ENCODE measurements around the gene GTPBP3.

The GTPBP3 gene

GRCh38 chr19:17309198-17309964, 28.0 kb upstream of the GTPBP3 start, which contains the start of gene DDA1:
TSS of gene DDA1 (plus strand) at chr19:17309563. CDS start at chr19:17309655, 92 bp downstream.
- peak; percentile 98 for FAIRE-seq

GRCh38 chr19:17309965-17310461, 27.3 kb upstream of the GTPBP3 start:
- FAIRE-seq = no peak

GRCh38 chr19:17311455-17312188, 25.7 kb upstream of the GTPBP3 start:
- no peak for FAIRE-seq

- no peak for FAIRE-seq
These were observed 24.9 kb upstream of the GTPBP3 start for GRCh38 chr19:17312189-17313113.

- FAIRE-seq = no peak
These were observed 23.3 kb upstream of the GTPBP3 start for GRCh38 chr19:17314007-17314593.

GRCh38 chr19:17318966-17319365, 18.4 kb upstream of the GTPBP3 start:
- FAIRE-seq = no peak

- no peak for FAIRE-seq
These were observed 17.7 kb upstream of the GTPBP3 start for GRCh38 chr19:17319473-17320238.

- FAIRE-seq = no peak
These were observed 16.9 kb upstream of the GTPBP3 start for GRCh38 chr19:17320435-17320834.

GRCh38 chr19:17321655-17322489, 15.5 kb upstream of the GTPBP3 start:
- FAIRE-seq = no peak

- no peak for FAIRE-seq
These were observed 14.5 kb upstream of the GTPBP3 start for GRCh38 chr19:17322854-17323253.

GRCh38 chr19:17323300-17323963, 13.9 kb upstream of the GTPBP3 start:
- no peak for FAIRE-seq

- FAIRE-seq = no peak
These were observed 13.4 kb upstream of the GTPBP3 start for GRCh38 chr19:17323964-17324332.

- no peak for FAIRE-seq
These were observed 12.8 kb upstream of the GTPBP3 start for GRCh38 chr19:17324357-17325114.

GRCh38 chr19:17325133-17325532, 12.2 kb upstream of the GTPBP3 start:
- no peak for FAIRE-seq

GRCh38 chr19:17325881-17326594, 11.3 kb upstream of the GTPBP3 start:
- no peak for FAIRE-seq

GRCh38 chr19:17326595-17326966, 10.8 kb upstream of the GTPBP3 start:
- no peak for FAIRE-seq

- FAIRE-seq = no peak
These were observed 10.2 kb upstream of the GTPBP3 start for GRCh38 chr19:17327068-17327653.

Data from TTC549 (cell line).